ENCODE data around the gene ABI3BP.

GRCh38 chr3:100982710-100983109 is 10.5 kb downstream of the ABI3BP start:
- TF ChIP-seq GATA2 (IDR thresholded peaks at IDR 0.05; ENCODE audit: low read depth, low read length) = no peak
- TF ChIP-seq GATA3 (IDR thresholded peaks at IDR 0.05; ENCODE audit: low read depth, low read length) = no peak

Measured in SH-SY5Y (cell line).